Astrocyte (in vitro differentiated cells and primary cell): Measurements from ENCODE around the gene RABGAP1L. TPM values are rescaled to one million over a fixed set of nuclear protein-coding genes. Genes with fewer than 3 reads are reported as not detected.
A peak's percentile ranks its signal among the peaks of the same experiment; 100 is the strongest.

Experiments
- DNase-seq: peaks from one replicate; pipeline ENCODE4 v3.0.0-alpha.2; 2010; ENCODE audit warnings: low read depth
- FAIRE-seq: peaks from 2 replicates; lab custom pipeline; 2011; peaks lifted over from hg19 to GRCh38; lab: Jason Lieb, UNC
- H2AFZ ChIP-seq: 2 replicates; pipeline ENCODE4 v1.6.0; 2012; ENCODE audit warnings: low read depth, low read length, inconsistent platforms
- H3K27ac ChIP-seq: 2 replicates; pipeline ENCODE4 v1.5.1; 2011; ENCODE audit warnings: low read depth, low read length, inconsistent platforms
- H3K27me3 ChIP-seq: 2 replicates; pipeline ENCODE4 v1.6.0; 2011; ENCODE audit warnings: low read length, inconsistent platforms; ENCODE audit not compliant: insufficient read depth
- H3K36me3 ChIP-seq: 2 replicates; pipeline ENCODE4 v1.5.1; 2011; ENCODE audit warnings: low read length, inconsistent platforms; ENCODE audit not compliant: insufficient read depth
- H3K4me1 ChIP-seq: 2 replicates; pipeline ENCODE4 v1.5.1; 2011; ENCODE audit warnings: low read length, inconsistent platforms; ENCODE audit not compliant: insufficient read depth
- H3K4me2 ChIP-seq: 2 replicates; pipeline ENCODE4 v1.6.0; 2012; ENCODE audit warnings: low read length, inconsistent platforms
- H3K4me3 ChIP-seq: 2 replicates; pipeline ENCODE4 v1.5.1; 2011; ENCODE audit warnings: low read depth, mild to moderate bottlenecking, low read length, inconsistent platforms; ENCODE audit not compliant: insufficient read depth
- H3K79me2 ChIP-seq: 2 replicates; pipeline ENCODE4 v1.6.0; 2012; ENCODE audit warnings: mild to moderate bottlenecking, low read length, inconsistent platforms; ENCODE audit not compliant: insufficient read depth
- H3K9ac ChIP-seq: 2 replicates; pipeline ENCODE4 v1.6.0; 2012; ENCODE audit warnings: mild to moderate bottlenecking, low read length, inconsistent platforms
- H3K9me3 ChIP-seq: 2 replicates; pipeline ENCODE4 v1.5.1; 2012; ENCODE audit warnings: low read depth, mild to moderate bottlenecking, low read length, inconsistent platforms; ENCODE audit not compliant: insufficient read depth
- H4K20me1 ChIP-seq: 2 replicates; pipeline ENCODE4 v1.6.0; 2012; ENCODE audit warnings: low read length, inconsistent platforms; ENCODE audit not compliant: insufficient read depth
- H3K27ac Mint-ChIP-seq: one replicate; pipeline ENCODE4 v1.8.0; 2021; ENCODE audit warnings: mild to moderate bottlenecking, mixed read lengths; ENCODE audit not compliant: unreplicated experiment
- H3K27me3 Mint-ChIP-seq: one replicate; pipeline ENCODE4 v1.8.0; 2021; ENCODE audit warnings: low read depth, mixed read lengths; ENCODE audit not compliant: unreplicated experiment
- H3K36me3 Mint-ChIP-seq: one replicate; pipeline ENCODE4 v1.8.0; 2021; ENCODE audit warnings: low read depth, mixed read lengths; ENCODE audit not compliant: unreplicated experiment
- H3K4me1 Mint-ChIP-seq: one replicate; pipeline ENCODE4 v1.8.0; 2021; ENCODE audit warnings: low read depth, mixed read lengths; ENCODE audit not compliant: unreplicated experiment
- H3K4me3 Mint-ChIP-seq: one replicate; pipeline ENCODE4 v1.8.0; 2021; ENCODE audit warnings: mild to moderate bottlenecking, moderate library complexity, mixed read lengths; ENCODE audit not compliant: unreplicated experiment
- H3K9me3 Mint-ChIP-seq: one replicate; pipeline ENCODE4 v1.8.0; 2021; ENCODE audit warnings: mild to moderate bottlenecking, mixed read lengths; ENCODE audit not compliant: unreplicated experiment
- CTCF ChIP-seq: IDR thresholded peaks from 2 replicates; pipeline ENCODE4 v1.5.1; 2011; ENCODE audit warnings: low read depth, mild to moderate bottlenecking, inconsistent platforms, low read length, moderate library complexity; ENCODE audit not compliant: insufficient read depth
- EZH2 ChIP-seq: IDR thresholded peaks from 2 replicates; pipeline ENCODE4 v1.6.1; 2012; ENCODE audit warnings: mild to moderate bottlenecking, low read length, inconsistent platforms; ENCODE audit not compliant: insufficient read depth
- total RNA-seq: library from RNA; stranded (reverse); gene quantifications from 2 replicates; pipeline ENCODE4 v1.2.1, GENCODE V29; 2021

The RABGAP1L gene
- total RNA-seq, 1 donor from 2014 or later = 40.2 TPM

DNA sequence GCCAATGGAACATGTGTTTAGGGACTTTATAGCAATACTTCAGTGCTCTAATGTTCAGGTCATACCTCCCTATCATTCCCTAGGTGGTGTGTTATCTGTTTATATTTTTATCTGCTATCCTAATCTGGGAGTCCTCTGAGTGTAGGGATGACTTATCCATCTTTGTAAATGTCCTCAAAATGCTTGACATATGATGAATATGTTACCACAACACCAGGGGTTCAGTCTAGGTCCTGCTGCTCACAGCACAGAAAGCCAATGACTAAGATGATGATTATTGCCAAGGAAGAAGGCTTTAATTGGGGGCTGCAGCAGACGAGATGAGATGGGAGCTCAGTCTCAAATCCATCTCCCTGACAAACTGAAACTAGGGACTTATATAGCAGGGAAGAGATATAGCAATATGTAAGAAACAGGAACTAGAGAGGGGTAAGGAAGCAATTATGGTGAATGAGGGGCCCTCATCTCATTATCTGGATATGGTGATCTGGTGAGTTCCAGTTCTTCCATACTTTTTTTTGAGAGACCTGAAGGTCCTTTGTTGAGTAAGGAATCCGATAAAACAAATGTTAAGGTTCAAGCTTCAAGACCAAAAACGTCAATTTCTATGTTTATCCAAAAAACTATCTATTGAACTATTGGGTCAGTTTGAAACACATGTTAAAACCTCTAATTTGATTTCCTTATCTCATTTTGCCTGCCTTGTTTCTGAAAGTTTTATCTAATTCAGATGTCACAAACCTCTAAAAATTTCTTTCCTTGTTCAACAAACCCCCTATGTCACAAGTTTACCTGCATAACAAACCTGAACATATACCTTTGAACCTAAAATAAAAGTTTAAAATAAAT is 583.7 kb downstream of the RABGAP1L start:
- FAIRE-seq (no peak), DNase-seq (peak; percentile 12)
- Mint-ChIP-seq H3K27ac (no peak overlapping the region), H3K4me1 (peaks cover 11% of the 10 kb centered on the region), H3K27me3 (no peaks in the 10 kb centered on the region), H3K9me3 (no peaks in the 10 kb centered on the region), H3K4me3 (no peak overlapping the region), H3K36me3 (no peaks in the 10 kb centered on the region)
- Histone ChIP-seq H2AFZ (no peak overlapping the region), H3K4me2 (peak overlapping the region; percentile 38), H3K79me2 (no peaks in the 10 kb centered on the region), H3K9me3 (no peaks in the 10 kb centered on the region), H3K4me1 (no peaks in the 10 kb centered on the region), H3K36me3 (no peaks in the 10 kb centered on the region), H3K27me3 (no peaks in the 10 kb centered on the region), H3K9ac (no peak overlapping the region), H3K4me3 (no peak overlapping the region), H3K27ac (no peak overlapping the region), H4K20me1 (no peaks in the 10 kb centered on the region)
- no peak for TF ChIP-seq EZH2

GRCh38 chr1:174743654-174744561 is 584.6 kb downstream of the RABGAP1L start:
- no peak overlapping the region for H3K4me2 ChIP-seq

More at GRCh38 chr1:174743654-174744561, 584.6 kb downstream of the RABGAP1L start:
- H2AFZ ChIP-seq = no peak overlapping the region
- DNase-seq (peak; percentile 16), FAIRE-seq (no peak)
- no peaks in the 10 kb centered on the region for H3K9me3 Mint-ChIP-seq
- no peak overlapping the region for H3K4me3 Mint-ChIP-seq
- no peaks in the 10 kb centered on the region for H3K4me1 ChIP-seq
- H3K9me3 ChIP-seq = no peaks in the 10 kb centered on the region
- TF ChIP-seq EZH2 = no peak
- peak; percentile 65 for TF ChIP-seq CTCF
- H3K27me3 ChIP-seq = no peaks in the 10 kb centered on the region
- H3K36me3 Mint-ChIP-seq = no peaks in the 10 kb centered on the region
- H3K79me2 ChIP-seq = no peaks in the 10 kb centered on the region
- no peaks in the 10 kb centered on the region for H3K36me3 ChIP-seq
- H3K27me3 Mint-ChIP-seq = no peaks in the 10 kb centered on the region
- no peak overlapping the region for H3K27ac ChIP-seq
- no peaks in the 10 kb centered on the region for H4K20me1 ChIP-seq
- no peak overlapping the region for H3K9ac ChIP-seq
- H3K27ac Mint-ChIP-seq = no peak overlapping the region
- H3K4me3 ChIP-seq = no peak overlapping the region
- H3K4me1 Mint-ChIP-seq = peaks cover 11% of the 10 kb centered on the region
